ENCODE data around the gene GALNT15.

The GALNT15 gene

DNA sequence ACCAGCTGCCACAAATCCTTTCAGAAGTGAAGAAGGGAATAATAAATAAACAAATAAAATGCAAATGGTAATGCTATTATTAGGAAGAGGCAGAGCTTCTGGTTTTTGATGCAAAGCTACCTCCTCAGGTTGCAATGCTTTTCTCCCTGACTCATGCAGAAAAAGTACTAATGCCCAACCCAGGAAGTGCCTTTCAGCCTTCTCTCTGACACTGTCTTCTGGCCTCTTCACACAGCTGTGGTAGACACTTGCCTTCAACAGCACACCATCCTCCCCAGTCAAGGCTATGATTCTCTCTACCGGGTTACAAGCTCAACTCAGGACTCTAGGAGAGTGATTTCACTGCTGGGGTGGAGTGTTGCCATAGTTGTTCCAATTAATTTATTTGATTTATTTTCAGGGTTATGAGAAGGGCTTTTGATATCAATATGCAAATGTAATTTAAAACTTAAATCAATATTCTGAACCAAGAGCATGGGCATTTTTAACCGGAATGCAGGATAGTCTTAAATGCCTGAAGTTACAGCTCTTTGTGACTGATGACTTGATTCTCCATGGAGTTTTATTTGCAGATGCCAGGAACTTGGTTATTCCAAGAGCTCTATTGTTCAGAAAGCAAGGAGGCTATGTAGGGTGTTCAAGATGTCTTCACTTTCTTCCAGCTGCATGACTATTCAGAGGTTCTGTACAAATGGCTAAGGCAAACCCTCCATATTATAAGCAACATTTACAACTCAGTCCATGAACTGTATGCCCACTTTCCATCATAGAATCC lies 27.1 kb upstream of the GALNT15 start:
- WGBS (ENCODE audit: extremely low coverage, insufficient coverage, insufficient read length) = no CpG with 5 or more reads among the region's 2 CpGs
- H3K4me3 ChIP-seq (ENCODE audit: low read depth, low read length) = no peak overlapping the region
- no peaks in the 10 kb centered on the region for H3K79me1 ChIP-seq (ENCODE audit: low read length)
- H2BK120ac ChIP-seq (ENCODE audit: insufficient read depth, low read length, poor library complexity) = no peak overlapping the region
- DNase-seq = no peak
- H3K4me1 ChIP-seq (ENCODE audit: control insufficient read depth in 1 of 2, insufficient read depth in 2 of 2, low read length in 2 of 2) = no peaks in the 10 kb centered on the region
- no peak overlapping the region for H3K14ac ChIP-seq (ENCODE audit: low read length)
- H2AFZ ChIP-seq (ENCODE audit: insufficient read depth, low read length, poor library complexity) = no peak overlapping the region
- H3K4me2 ChIP-seq (ENCODE audit: low read length) = no peak overlapping the region
- H2AK5ac ChIP-seq (ENCODE audit: low read length) = no peak overlapping the region
- H3K4ac ChIP-seq (ENCODE audit: low read depth, low read length) = no peak overlapping the region
- H3K27me3 ChIP-seq (ENCODE audit: insufficient read depth, low read length) = no peaks in the 10 kb centered on the region
- H4K8ac ChIP-seq (ENCODE audit: low read depth, low read length) = no peak overlapping the region
- H3K36me3 ChIP-seq (ENCODE audit: control insufficient read depth in 1 of 2, insufficient read depth in 2 of 2, low read length in 2 of 2) = no peaks in the 10 kb centered on the region
- H4K91ac ChIP-seq (ENCODE audit: low read depth, low read length) = no peak overlapping the region
- no peak overlapping the region for H2BK12ac ChIP-seq (ENCODE audit: low read length)
- H3K79me2 ChIP-seq (ENCODE audit: control insufficient read depth, insufficient read depth, low read length, poor library complexity) = no peaks in the 10 kb centered on the region
- H3K9ac ChIP-seq (ENCODE audit: low read length) = no peak overlapping the region
- H3K23ac ChIP-seq (ENCODE audit: low read length) = no peak overlapping the region
- H3K9me3 ChIP-seq (ENCODE audit: insufficient read depth, low read depth, low read length) = peaks cover 11% of the 10 kb centered on the region
- no peak overlapping the region for H2BK5ac ChIP-seq (ENCODE audit: low read depth, low read length, poor library complexity)
- no peak overlapping the region for H3K27ac ChIP-seq (ENCODE audit: low read depth, low read length)
- H3K18ac ChIP-seq (ENCODE audit: low read length) = no peak overlapping the region
- no peak overlapping the region for H4K12ac ChIP-seq (ENCODE audit: low read depth, low read length)

DNA sequence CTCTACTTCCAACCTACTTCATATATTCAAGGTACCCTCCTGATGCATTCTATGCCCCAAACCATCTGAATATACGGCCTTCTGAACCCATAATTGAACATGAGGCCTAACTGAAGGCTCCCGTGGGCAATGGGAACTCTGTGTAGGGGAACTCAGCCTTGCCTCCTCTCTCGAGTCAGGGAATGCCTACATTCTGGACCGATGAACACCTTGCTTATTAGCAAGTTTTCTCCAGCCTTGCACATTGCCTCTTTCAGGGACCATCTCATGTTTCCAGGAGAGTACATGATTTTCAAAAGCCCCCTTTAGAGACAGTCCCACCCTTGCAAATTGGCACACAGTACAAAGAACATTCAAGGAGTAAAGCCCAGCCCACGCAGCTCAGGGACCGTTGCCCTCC lies 26.3 kb upstream of the GALNT15 start:
- Histone ChIP-seq H3K9ac (ENCODE audit: low read length) (no peak overlapping the region), H4K12ac (ENCODE audit: low read depth, low read length) (no peak overlapping the region), H2BK120ac (ENCODE audit: insufficient read depth, low read length, poor library complexity) (no peak overlapping the region), H3K23ac (ENCODE audit: low read length) (no peak overlapping the region), H3K27ac (ENCODE audit: low read depth, low read length) (no peak overlapping the region), H3K27me3 (ENCODE audit: insufficient read depth, low read length) (no peaks in the 10 kb centered on the region), H2AFZ (ENCODE audit: insufficient read depth, low read length, poor library complexity) (no peak overlapping the region), H3K4ac (ENCODE audit: low read depth, low read length) (no peak overlapping the region), H3K9me3 (ENCODE audit: insufficient read depth, low read depth, low read length) (peaks cover 11% of the 10 kb centered on the region), H3K4me1 (ENCODE audit: control insufficient read depth in 1 of 2, insufficient read depth in 2 of 2, low read length in 2 of 2) (no peaks in the 10 kb centered on the region), H3K14ac (ENCODE audit: low read length) (no peak overlapping the region), H3K4me3 (ENCODE audit: low read depth, low read length) (no peak overlapping the region), H3K4me2 (ENCODE audit: low read length) (no peak overlapping the region), H3K79me2 (ENCODE audit: control insufficient read depth, insufficient read depth, low read length, poor library complexity) (no peaks in the 10 kb centered on the region), H2BK12ac (ENCODE audit: low read length) (no peak overlapping the region), H3K79me1 (ENCODE audit: low read length) (no peaks in the 10 kb centered on the region), H4K91ac (ENCODE audit: low read depth, low read length) (no peak overlapping the region), H2BK5ac (ENCODE audit: low read depth, low read length, poor library complexity) (no peak overlapping the region), H2AK5ac (ENCODE audit: low read length) (no peak overlapping the region), H3K36me3 (ENCODE audit: control insufficient read depth in 1 of 2, insufficient read depth in 2 of 2, low read length in 2 of 2) (no peaks in the 10 kb centered on the region), H4K8ac (ENCODE audit: low read depth, low read length) (no peak overlapping the region), H3K18ac (ENCODE audit: low read length) (no peak overlapping the region)
- DNase-seq = no peak
- no CpG with 5 or more reads among the region's 6 CpGs for WGBS (ENCODE audit: extremely low coverage, insufficient coverage, insufficient read length)

GRCh38 chr3:16148783-16149182 lies 25.7 kb upstream of the GALNT15 start:
- no peak overlapping the region for H4K91ac ChIP-seq (ENCODE audit: low read depth, low read length)
- H3K4me1 ChIP-seq (ENCODE audit: control insufficient read depth in 1 of 2, insufficient read depth in 2 of 2, low read length in 2 of 2) = no peaks in the 10 kb centered on the region
- H4K8ac ChIP-seq (ENCODE audit: low read depth, low read length) = no peak overlapping the region
- no peaks in the 10 kb centered on the region for H3K27me3 ChIP-seq (ENCODE audit: insufficient read depth, low read length)
- no peaks in the 10 kb centered on the region for H3K79me1 ChIP-seq (ENCODE audit: low read length)
- H3K79me2 ChIP-seq (ENCODE audit: control insufficient read depth, insufficient read depth, low read length, poor library complexity) = no peaks in the 10 kb centered on the region
- H3K9me3 ChIP-seq (ENCODE audit: insufficient read depth, low read depth, low read length) = peaks cover 9% of the 10 kb centered on the region
- WGBS (ENCODE audit: extremely low coverage, insufficient coverage, insufficient read length) = no CpG with 5 or more reads among the region's 4 CpGs
- H2AFZ ChIP-seq (ENCODE audit: insufficient read depth, low read length, poor library complexity) = no peak overlapping the region
- H3K36me3 ChIP-seq (ENCODE audit: control insufficient read depth in 1 of 2, insufficient read depth in 2 of 2, low read length in 2 of 2) = no peaks in the 10 kb centered on the region
- no peak overlapping the region for H3K4me2 ChIP-seq (ENCODE audit: low read length)
- no peak overlapping the region for H2BK5ac ChIP-seq (ENCODE audit: low read depth, low read length, poor library complexity)
- DNase-seq = no peak
- no peak overlapping the region for H3K27ac ChIP-seq (ENCODE audit: low read depth, low read length)
- H3K9ac ChIP-seq (ENCODE audit: low read length) = no peak overlapping the region
- no peak overlapping the region for H2AK5ac ChIP-seq (ENCODE audit: low read length)
- no peak overlapping the region for H2BK12ac ChIP-seq (ENCODE audit: low read length)
- no peak overlapping the region for H3K14ac ChIP-seq (ENCODE audit: low read length)
- H4K12ac ChIP-seq (ENCODE audit: low read depth, low read length) = no peak overlapping the region
- no peak overlapping the region for H3K4me3 ChIP-seq (ENCODE audit: low read depth, low read length)
- no peak overlapping the region for H3K18ac ChIP-seq (ENCODE audit: low read length)
- no peak overlapping the region for H3K4ac ChIP-seq (ENCODE audit: low read depth, low read length)
- H2BK120ac ChIP-seq (ENCODE audit: insufficient read depth, low read length, poor library complexity) = no peak overlapping the region
- no peak overlapping the region for H3K23ac ChIP-seq (ENCODE audit: low read length)

- no peaks in the 10 kb centered on the region for H3K79me1 ChIP-seq (ENCODE audit: low read length)
- H2BK12ac ChIP-seq (ENCODE audit: low read length) = no peak overlapping the region
- H4K12ac ChIP-seq (ENCODE audit: low read depth, low read length) = no peak overlapping the region
- H2AK5ac ChIP-seq (ENCODE audit: low read length) = no peak overlapping the region
- no peak overlapping the region for H3K4ac ChIP-seq (ENCODE audit: low read depth, low read length)
- no peak overlapping the region for H3K9ac ChIP-seq (ENCODE audit: low read length)
- DNase-seq = no peak
- no peaks in the 10 kb centered on the region for H3K79me2 ChIP-seq (ENCODE audit: control insufficient read depth, insufficient read depth, low read length, poor library complexity)
- no peak overlapping the region for H4K91ac ChIP-seq (ENCODE audit: low read depth, low read length)
- H3K27me3 ChIP-seq (ENCODE audit: insufficient read depth, low read length) = no peaks in the 10 kb centered on the region
- no peak overlapping the region for H2BK120ac ChIP-seq (ENCODE audit: insufficient read depth, low read length, poor library complexity)
- no peak overlapping the region for H2AFZ ChIP-seq (ENCODE audit: insufficient read depth, low read length, poor library complexity)
- H3K4me3 ChIP-seq (ENCODE audit: low read depth, low read length) = no peak overlapping the region
- H4K8ac ChIP-seq (ENCODE audit: low read depth, low read length) = no peak overlapping the region
- H3K36me3 ChIP-seq (ENCODE audit: control insufficient read depth in 1 of 2, insufficient read depth in 2 of 2, low read length in 2 of 2) = no peaks in the 10 kb centered on the region
- H3K14ac ChIP-seq (ENCODE audit: low read length) = no peak overlapping the region
- H3K9me3 ChIP-seq (ENCODE audit: insufficient read depth, low read depth, low read length) = peaks cover 5% of the 10 kb centered on the region
- no peaks in the 10 kb centered on the region for H3K4me1 ChIP-seq (ENCODE audit: control insufficient read depth in 1 of 2, insufficient read depth in 2 of 2, low read length in 2 of 2)
- no peak overlapping the region for H3K23ac ChIP-seq (ENCODE audit: low read length)
- no peak overlapping the region for H3K18ac ChIP-seq (ENCODE audit: low read length)
- H3K4me2 ChIP-seq (ENCODE audit: low read length) = no peak overlapping the region
- no peak overlapping the region for H3K27ac ChIP-seq (ENCODE audit: low read depth, low read length)
- H2BK5ac ChIP-seq (ENCODE audit: low read depth, low read length, poor library complexity) = no peak overlapping the region
- no CpG with 5 or more reads among the region's 1 CpG for WGBS (ENCODE audit: extremely low coverage, insufficient coverage, insufficient read length)
These were observed 24.2 kb upstream of the GALNT15 start for GRCh38 chr3:16150285-16150684.

Measured in trophoblast cell (in vitro differentiated cells and primary cell).